Body of pancreas (tissue), 4 donors: Measurements from ENCODE around the gene ERCC6. TPM values are rescaled to one million over a fixed set of nuclear protein-coding genes. Genes with fewer than 3 reads are reported as not detected.

Experiments
- ATAC-seq: fragments of 150-250 bp; one replicate; pipeline ENCODE4 v1.9.1; 2016
- DNase-seq, 4 donors: peaks; one replicate each; pipeline ENCODE4 v3.0.0-alpha.2; 2019
- H3K27ac ChIP-seq, 4 donors: fragments of 200-600 bp; sonication (generic); 1 replicate in 3 of 4; 2 replicates in 1 of 4; pipeline versions ENCODE4 v1.5.1 to v1.6.1; 2016 to 2019; ENCODE audit warnings: mild to moderate bottlenecking in 1 of 4, mixed read lengths in 1 of 4, moderate library complexity in 1 of 4
- H3K27me3 ChIP-seq, 2 donors: fragments of 200-600 bp; sonication (generic); one replicate each; pipeline ENCODE4 v1.6.0; 2016; ENCODE audit warnings: mild to moderate bottlenecking in 1 of 2
- H3K36me3 ChIP-seq, 2 donors: fragments of 200-600 bp; sonication (generic); replicated peaks in 1 of 2; 2 replicates each; pipeline ENCODE4 v1.5.1; 2016; ENCODE audit warnings: low read depth in 2 of 2; ENCODE audit not compliant: insufficient read depth in 1 of 2
- H3K4me1 ChIP-seq: fragments of 200-600 bp; sonication (generic); one replicate; pipeline ENCODE4 v1.6.0; 2016
- H3K4me3 ChIP-seq, 2 donors: fragments of 200-600 bp; sonication (generic); 1 replicate in 1 of 2; 2 replicates in 1 of 2; pipeline ENCODE4 v1.5.1; 2016 to 2019
- H3K9me3 ChIP-seq, 3 donors: fragments of 200-600 bp; sonication (generic); 1 replicate in 2 of 3; 2 replicates in 1 of 3; pipeline ENCODE4 v1.5.1; 2016
- CTCF ChIP-seq, 7 experiments: fragments of 450-650 bp in 4 of 7; fragments of 200-600 bp in 3 of 7; sonication (generic) in 3 of 7; IDR thresholded peaks; one replicate each; pipeline ENCODE4 v1.5.1; 2016 to 2019; ENCODE audit warnings: antibody characterized with exemption in 7 of 7
- POLR2A ChIP-seq, 3 donors: fragments of 450-650 bp; IDR thresholded peaks; one replicate each; pipeline ENCODE4 v1.6.1; 2016; ENCODE audit warnings: antibody characterized with exemption in 3 of 3, mild to moderate bottlenecking in 2 of 3
- WGBS, 2 donors: methylation state at CpG; one replicate each; pipeline ENCODE4 v1.1.5; 2017; 5-methylcytosine and 5-hydroxymethylcytosine counted together
- intact Hi-C: fragments of 100-400 bp; cut with DNase I; formaldehyde crosslinking; loops from one replicate; pipeline ENCODE4 v1.15.1; 2023
- total RNA-seq, 2 donors: library from RNA; depleted of rRNA; stranded (reverse); fragments of >200 nt; gene quantifications; one replicate each; pipeline ENCODE4 v1.1.0, GENCODE V29; 2016

ERCC6 gene
- total RNA-seq, 2 donors from 2014 or later = 15.6 to 16.8 TPM

- Histone ChIP-seq H3K4me3 (no peak overlapping the region), H3K9me3 (no peaks in the 10 kb centered on the region), H3K4me1 (no peaks in the 10 kb centered on the region), H3K27ac (no peak overlapping the region), H3K36me3 (no peaks in the 10 kb centered on the region), H3K27me3 (no peaks in the 10 kb centered on the region)
- intact Hi-C loops = no loop called here
- DNase-seq (no peak), ATAC-seq (no peak)
- WGBS, 2 donors = 25 to 26% methylated on average over 2 of the region's 2 CpGs
- TF ChIP-seq CTCF (IDR thresholded peaks at IDR 0.05) = no peak
Observed at GRCh38 chr10:49571388-49571787, 32.5 kb upstream of the ERCC6 start.

GRCh38 chr10:49569031-49569631 is 30.2 kb upstream of the ERCC6 start:
- Histone ChIP-seq H3K9me3 (no peaks in the 10 kb centered on the region), H3K4me3 (no peak overlapping the region), H3K4me1 (no peaks in the 10 kb centered on the region), H3K27me3 (no peaks in the 10 kb centered on the region), H3K27ac (no peak overlapping the region), H3K36me3 (no peaks in the 10 kb centered on the region)
- DNase-seq (no peak), ATAC-seq (no peak)
- intact Hi-C loops = no loop called here
- TF ChIP-seq CTCF (IDR thresholded peaks at IDR 0.05) (no peak), POLR2A (IDR thresholded peaks at IDR 0.05) (no peak)
- WGBS, 2 donors = 38 to 39% methylated on average over 3 of the region's 3 CpGs

GRCh38 chr10:49568235-49568634 is 29.3 kb upstream of the ERCC6 start:
- no peak for ATAC-seq

GRCh38 chr10:49567810-49568209 is 28.9 kb upstream of the ERCC6 start:
- no peak for ATAC-seq
- Histone ChIP-seq H3K4me1 (no peaks in the 10 kb centered on the region), H3K36me3 (no peaks in the 10 kb centered on the region), H3K27ac (no peak overlapping the region), H3K9me3 (no peaks in the 10 kb centered on the region), H3K4me3 (no peak overlapping the region), H3K27me3 (no peaks in the 10 kb centered on the region)
- WGBS, 2 donors = 54 to 63% methylated on average over 1 of the region's 1 CpG
- DNase-seq = no peak
- intact Hi-C loops = no loop called here
- TF ChIP-seq POLR2A (IDR thresholded peaks at IDR 0.05) (no peak), CTCF (IDR thresholded peaks at IDR 0.05) (no peak)

More at GRCh38 chr10:49568235-49568634, 29.3 kb upstream of the ERCC6 start:
- no peaks in the 10 kb centered on the region for H3K4me1 ChIP-seq
- no peak overlapping the region for H3K27ac ChIP-seq
- no peak for DNase-seq
- no peaks in the 10 kb centered on the region for H3K9me3 ChIP-seq
- no peak overlapping the region for H3K4me3 ChIP-seq
- TF ChIP-seq POLR2A (IDR thresholded peaks at IDR 0.05) = no peak
- intact Hi-C loops = no loop called here
- WGBS, 2 donors = 54 to 59% methylated on average over 2 of the region's 2 CpGs
- H3K27me3 ChIP-seq = no peaks in the 10 kb centered on the region
- H3K36me3 ChIP-seq = no peaks in the 10 kb centered on the region

- whole genome bisulfite sequencing, 2 donors = 60 to 66% methylated on average over 4 of the region's 4 CpGs
- intact Hi-C loops = no loop called here
- DNase-seq (no peak), ATAC-seq (no peak)
- no peaks in the 10 kb centered on the region for H3K9me3 ChIP-seq
- no peaks in the 10 kb centered on the region for H3K36me3 ChIP-seq
- no peaks in the 10 kb centered on the region for H3K4me1 ChIP-seq
- H3K27me3 ChIP-seq = no peaks in the 10 kb centered on the region
- no peak overlapping the region for H3K4me3 ChIP-seq
- TF ChIP-seq CTCF (IDR thresholded peaks at IDR 0.05) (no peak), POLR2A (IDR thresholded peaks at IDR 0.05) (no peak)
- H3K27ac ChIP-seq = no peak overlapping the region
Observed at GRCh38 chr10:49564461-49565009, 25.6 kb upstream of the ERCC6 start.
